HG02870 (cell line): Measurements from ENCODE around the gene RNPEP.
A peak's percentile ranks its signal among the peaks of the same experiment; 100 is the strongest.
"Not testable (repeated sequence)": the region's sequence is repeated elsewhere in the genome, so short reads cannot be mapped to it uniquely, and the experiment has no call there.

ENCODE experiments used
- ATAC-seq: cut with Tn5 transposase; IDR thresholded peaks from one replicate; pipeline ENCODE4 v1.9.1; 2021; ENCODE audit warnings: mild to moderate bottlenecking, moderate library complexity; ENCODE audit not compliant: unreplicated experiment

RNPEP gene

GRCh38 chr1:201982623-201983379 lies at the start of gene RNPEP:
RNPEP (plus strand) TSS chr1:201982648; CDS start chr1:201982667, 19 bp downstream.
- ATAC-seq: peak; percentile 72

- no peak for ATAC-seq
Measured at GRCh38 chr1:201933840-201934430, 48.5 kb upstream of the RNPEP start.

DNA sequence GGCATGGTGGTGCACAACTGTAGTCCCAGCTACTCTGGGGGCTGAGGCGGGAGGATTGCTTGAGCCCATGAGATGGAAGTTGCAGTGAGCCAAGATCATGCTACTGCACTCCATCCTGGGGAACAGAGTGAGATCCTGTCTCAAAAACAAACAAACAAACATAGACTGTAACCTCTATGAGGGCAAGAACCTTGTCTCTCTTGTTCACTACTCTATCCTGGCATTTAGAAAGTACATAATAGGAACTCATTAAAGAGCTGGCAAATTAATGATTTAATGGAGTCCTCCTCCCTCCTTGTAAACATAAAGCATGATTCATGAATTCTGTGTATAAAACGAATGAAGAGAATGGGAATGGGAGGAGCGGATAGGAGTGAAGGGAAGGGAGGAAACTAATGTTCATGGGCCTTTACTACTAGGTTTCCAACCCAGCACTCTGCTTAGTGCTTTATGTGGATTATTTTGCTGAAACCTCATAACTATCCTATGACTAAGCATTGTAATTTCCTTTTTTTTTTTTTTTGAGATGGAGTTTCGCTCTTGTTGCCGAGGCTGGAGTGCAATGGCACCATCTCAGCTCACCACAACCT lies 44.7 kb upstream of the RNPEP start:
- ATAC-seq: no peak

- ATAC-seq: no peak
Measured at GRCh38 chr1:201938440-201939035, 43.9 kb upstream of the RNPEP start.

DNA sequence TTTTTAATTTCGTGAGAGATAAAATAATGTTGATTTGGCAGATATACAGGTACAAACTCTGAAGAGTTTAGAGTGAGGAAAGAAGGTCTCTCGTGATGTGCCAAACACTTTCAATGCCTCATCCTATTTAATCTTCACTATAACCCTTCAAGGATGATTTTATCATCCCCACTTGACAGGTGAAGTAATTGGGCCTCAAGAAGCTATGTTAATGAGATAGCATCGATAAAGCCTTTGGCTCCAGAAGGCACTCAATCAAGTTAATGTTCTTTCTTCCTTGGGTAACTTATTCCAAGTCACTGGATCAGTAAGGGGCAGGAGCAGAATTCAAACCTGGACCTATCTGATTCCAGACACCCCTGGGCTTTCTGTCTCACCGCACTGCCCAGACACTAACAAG lies 43.3 kb upstream of the RNPEP start:
- no peak for ATAC-seq

DNA sequence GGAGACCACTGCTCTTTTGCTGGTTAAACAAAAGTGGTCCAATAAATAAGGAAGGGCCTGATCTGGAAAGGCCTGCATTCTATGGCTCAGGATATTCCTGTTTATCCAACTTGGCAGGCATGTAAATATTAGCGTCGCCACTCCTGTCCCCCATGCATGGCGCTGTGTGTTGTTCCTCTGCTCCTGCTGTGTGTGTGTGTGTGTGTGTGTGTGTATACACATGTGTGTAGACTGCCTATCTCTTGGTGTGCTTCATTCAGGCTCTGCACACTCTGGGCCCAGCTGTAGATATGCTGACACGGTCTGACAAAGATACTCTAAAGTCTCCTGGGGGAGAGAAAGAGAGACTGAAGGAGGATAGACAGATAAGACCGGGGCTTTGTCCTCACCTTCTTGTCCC lies 42.9 kb upstream of the RNPEP start:
- ATAC-seq: no peak

GRCh38 chr1:201940316-201940715 lies 42.1 kb upstream of the RNPEP start:
- not testable (repeated sequence) for ATAC-seq

DNA sequence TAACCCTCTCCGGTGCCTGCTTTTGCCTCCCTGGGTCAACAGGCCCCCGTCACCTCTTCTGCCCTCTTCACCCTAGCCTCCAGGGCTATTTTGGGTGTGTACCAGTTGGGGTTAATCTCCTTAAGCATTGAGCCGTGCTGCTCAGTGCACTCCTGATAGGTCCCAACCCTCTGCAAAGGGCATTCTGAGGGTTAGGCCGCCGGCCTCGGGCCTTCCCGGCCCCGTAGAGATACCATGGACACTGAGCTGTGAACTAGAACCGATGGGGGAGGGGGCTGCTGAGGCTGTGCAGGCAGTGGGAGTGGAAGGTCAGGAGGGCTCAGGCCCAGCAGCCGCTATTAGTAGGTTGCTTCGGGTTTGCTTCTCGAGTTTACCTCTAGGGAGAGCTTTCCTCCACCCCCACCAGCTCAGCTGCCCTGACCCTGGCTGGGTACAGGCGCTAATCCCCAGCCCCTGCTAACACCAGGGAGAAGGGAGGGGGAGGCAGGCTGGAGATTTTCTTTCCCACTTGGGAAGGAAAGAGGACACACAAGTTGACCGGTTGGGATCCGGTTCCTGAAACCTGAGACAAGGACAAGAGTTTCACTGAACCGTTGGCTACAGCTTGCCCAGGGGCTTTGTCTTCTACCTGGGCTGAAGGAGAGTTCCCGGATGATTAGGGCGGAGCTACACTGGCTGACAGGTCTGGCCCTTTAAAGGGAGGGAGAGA lies 40.9 kb upstream of the RNPEP start:
- no peak for ATAC-seq

DNA sequence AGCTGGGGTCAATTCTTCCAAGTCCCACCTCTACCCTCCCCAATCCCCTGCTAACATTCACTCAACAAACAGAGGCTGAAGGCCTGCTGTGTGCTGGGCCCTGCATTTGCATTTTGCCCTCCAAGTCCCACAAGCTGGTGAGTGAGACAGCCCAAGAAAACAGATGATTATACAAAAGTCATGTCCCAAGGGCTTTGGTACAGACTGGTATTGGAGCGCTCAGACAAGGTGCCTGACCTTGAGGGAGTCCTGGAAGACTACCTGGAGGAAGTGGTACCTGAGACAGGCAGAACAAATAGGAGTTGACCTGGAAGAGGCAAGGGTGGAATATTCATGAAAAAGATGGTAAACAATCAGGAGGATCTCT lies 40.3 kb upstream of the RNPEP start:
- no peak for ATAC-seq

DNA sequence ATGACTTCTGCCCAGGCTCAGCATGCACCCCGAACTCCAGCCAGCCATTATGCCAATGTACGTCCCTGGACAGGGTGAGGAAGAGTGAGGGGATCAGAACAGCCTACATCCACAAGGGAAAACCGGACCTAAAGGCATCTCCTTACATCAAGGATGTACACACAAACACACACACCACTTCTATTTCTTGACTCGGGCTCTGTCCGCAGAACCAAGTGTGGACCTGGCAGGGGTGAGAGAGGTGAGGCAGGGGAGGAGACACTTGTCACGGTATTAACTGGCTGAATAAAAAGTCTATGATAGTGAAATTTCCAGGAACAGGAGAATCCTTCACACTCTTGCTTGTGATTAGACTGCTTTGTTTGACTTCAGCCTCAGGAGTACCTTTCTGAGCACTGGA lies 38.4 kb upstream of the RNPEP start:
- no peak for ATAC-seq

GRCh38 chr1:201944639-201945038 lies 37.8 kb upstream of the RNPEP start:
- no peak for ATAC-seq

- ATAC-seq: no peak
Measured at GRCh38 chr1:201945157-201945556, 37.3 kb upstream of the RNPEP start.

DNA sequence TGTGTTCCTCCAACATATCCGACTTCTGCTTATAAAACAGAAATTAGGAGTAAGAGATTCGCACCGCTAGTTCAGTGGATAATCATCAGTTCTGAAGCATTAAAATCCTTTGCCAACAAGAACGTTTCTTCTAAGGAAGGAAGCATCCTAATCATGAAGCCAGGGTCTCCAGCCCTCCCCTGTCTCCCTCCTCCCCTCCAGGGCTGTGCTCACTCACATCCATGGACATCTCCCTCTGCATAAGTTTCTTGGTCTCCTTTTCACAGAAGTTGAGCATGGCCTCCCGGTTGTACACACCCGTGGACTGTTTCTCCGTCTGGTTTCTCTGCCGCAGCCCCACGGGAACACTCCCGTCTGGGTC lies 36.6 kb upstream of the RNPEP start:
- no peak for ATAC-seq

DNA sequence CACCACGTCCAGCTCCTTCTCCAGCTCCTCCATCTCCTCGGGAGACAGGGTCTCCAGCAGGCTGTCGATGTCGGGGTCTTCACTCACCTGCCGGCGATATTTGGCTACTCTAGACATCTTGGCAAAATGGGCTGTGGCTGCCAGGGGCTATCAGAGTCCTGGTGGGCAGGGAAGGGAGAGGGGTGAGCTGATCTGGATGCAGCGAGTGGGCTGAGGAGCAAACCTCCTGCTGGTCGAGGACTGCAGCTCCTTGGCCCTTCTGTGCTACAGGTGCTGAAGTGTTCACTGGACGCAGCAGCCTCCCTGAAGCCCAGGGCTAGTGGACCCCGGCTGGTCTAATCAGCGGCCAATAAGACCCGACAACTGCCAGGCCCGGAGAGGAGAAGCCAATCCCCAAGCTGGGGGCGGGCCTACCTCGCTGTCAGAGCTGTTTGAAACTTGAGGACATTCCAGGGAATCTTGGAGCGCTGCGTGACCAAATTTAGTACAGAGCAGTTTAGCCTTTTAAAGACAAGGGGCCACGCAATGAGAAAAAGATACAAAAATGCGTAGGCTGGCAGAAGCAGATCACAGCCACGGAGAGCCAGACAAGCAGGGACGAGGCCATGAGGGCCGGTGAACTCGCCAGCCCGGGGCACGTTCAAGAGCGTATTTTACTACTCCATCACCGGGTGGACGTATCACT lies 36.1 kb upstream of the RNPEP start, which contains the start of gene LMOD1:
Gene LMOD1, minus strand, starts transcription at position 325 of the 685 bp plus-strand sequence. Its CDS starts 208 bp downstream, at position 117.
- no peak for ATAC-seq

DNA sequence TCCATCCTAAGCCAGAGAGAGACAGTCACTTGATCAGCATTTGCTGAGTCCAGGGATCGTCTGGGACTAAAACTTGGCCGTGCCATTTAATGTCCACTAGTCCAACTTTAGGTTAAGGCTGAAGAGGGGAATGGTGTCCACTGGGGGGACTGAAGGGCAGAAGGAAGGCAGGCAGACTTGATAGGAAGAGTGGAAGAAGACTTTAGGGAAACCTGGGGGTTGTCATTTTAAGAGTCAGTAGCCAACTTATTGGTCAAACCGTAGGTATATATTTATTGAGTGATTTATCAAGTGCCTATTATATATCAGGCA lies 34.8 kb upstream of the RNPEP start:
- ATAC-seq: no peak

DNA sequence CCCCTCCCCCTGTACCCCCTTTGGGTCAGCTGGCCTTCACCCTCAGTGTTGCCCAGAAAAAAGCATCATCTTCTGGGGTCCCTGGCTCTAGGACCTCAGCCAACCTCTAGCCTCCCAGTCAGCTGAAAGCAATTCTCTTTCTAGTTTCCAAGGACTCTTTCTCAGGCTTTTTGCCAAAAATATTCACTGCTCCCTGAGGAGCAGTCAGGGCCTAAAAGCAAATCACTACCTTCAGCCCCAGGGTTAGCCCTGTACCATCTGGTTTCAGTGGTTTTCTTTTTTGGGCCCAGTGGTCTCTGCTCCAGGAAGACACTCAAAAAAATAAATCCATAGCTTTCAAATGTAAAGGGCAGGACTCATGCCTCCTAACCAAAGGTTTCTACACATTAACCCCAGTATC lies 33.0 kb upstream of the RNPEP start:
- ATAC-seq: no peak

GRCh38 chr1:201954263-201955008 lies 28.0 kb upstream of the RNPEP start:
- ATAC-seq: no peak

GRCh38 chr1:201955009-201955728 lies 27.3 kb upstream of the RNPEP start, which contains the start of gene TIMM17A:
TIMM17A (plus strand) TSS chr1:201955503; CDS start chr1:201955527, 24 bp downstream.
- ATAC-seq: peak; percentile 99

DNA sequence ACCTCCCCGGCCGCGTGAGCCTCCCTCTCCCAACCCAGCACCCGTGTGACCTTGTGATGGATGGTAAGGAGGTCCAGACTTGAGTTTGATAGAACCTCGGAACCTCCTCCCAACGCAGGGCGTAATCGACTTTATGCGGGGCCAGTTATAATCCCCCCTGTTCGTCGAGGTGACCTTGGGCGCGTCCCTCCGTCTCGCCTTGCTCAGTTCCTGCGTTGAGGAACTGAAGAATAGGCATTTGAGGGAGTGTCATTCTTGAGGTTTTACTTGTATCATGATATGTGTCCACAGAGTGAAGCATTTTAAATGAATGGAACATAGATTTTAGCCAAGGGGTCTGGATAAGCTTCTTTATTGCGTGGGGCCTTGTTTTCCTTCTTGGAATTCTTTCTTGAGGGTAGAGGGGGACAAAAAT lies 26.7 kb upstream of the RNPEP start:
- ATAC-seq: peak; percentile 31
